ENCODE data around the gene IL5.

IL5 gene

GRCh38 chr5:132539716-132540115, 3.6 kb downstream of the IL5 start:
- Histone ChIP-seq H2BK15ac (ENCODE audit: low read length) (no peak overlapping the region), H4K91ac (ENCODE audit: low read depth, low read length, poor library complexity) (no peak overlapping the region), H4K8ac (ENCODE audit: low read depth, low read length) (no peak overlapping the region), H3K36me3 (replicated peaks in 1 of 2; ENCODE audit: control insufficient read depth in 2 of 2, insufficient read depth in 2 of 2, low read length in 2 of 2) (no peaks in the 10 kb centered on the region), H3K27ac (replicated peaks; ENCODE audit: low read length) (no peak overlapping the region), H2AFZ (ENCODE audit: low read length) (no peak overlapping the region), H3K9ac (ENCODE audit: low read depth, low read length, poor library complexity) (no peak overlapping the region), H3K9me3 (replicated peaks in 1 of 2; ENCODE audit: control insufficient read depth in 2 of 2, insufficient read depth in 1 of 2, low read depth in 1 of 2, low read length in 2 of 2) (peaks cover 0 to 4% of the 10 kb centered on the region in 2 donors), H2BK120ac (ENCODE audit: low read depth, low read length) (no peak overlapping the region), H3K4me3 (ENCODE audit: low read length in 2 of 2) (no peak overlapping the region), H2BK12ac (ENCODE audit: low read length) (no peak overlapping the region), H3K14ac (ENCODE audit: low read length) (no peak overlapping the region), H3K79me1 (ENCODE audit: low read depth, low read length) (no peaks in the 10 kb centered on the region), H2AK5ac (ENCODE audit: low read depth, low read length) (no peak overlapping the region), H3K4ac (ENCODE audit: low read length) (no peak overlapping the region), H3K18ac (ENCODE audit: low read length) (no peak overlapping the region), H3K23ac (ENCODE audit: low read depth, low read length, poor library complexity) (no peak overlapping the region), H3K27me3 (ENCODE audit: control insufficient read depth in 3 of 3, insufficient read depth in 3 of 3, low read depth in 1 of 3, low read length in 3 of 3) (peaks cover 0 to 46% (median 0%) of the 10 kb centered on the region in 3 experiments), H2BK5ac (ENCODE audit: low read length) (no peak overlapping the region), H3K4me2 (ENCODE audit: insufficient read depth, low read length, poor library complexity, severe bottlenecking) (no peak overlapping the region), H3K4me1 (ENCODE audit: control insufficient read depth in 2 of 2, insufficient read depth in 1 of 2, low read depth in 1 of 2, low read length in 2 of 2) (no peaks in the 10 kb centered on the region)
- no CpG with 5 or more reads among the region's 4 CpGs for WGBS, 2 donors (ENCODE audit: extremely low coverage in 2 of 2, insufficient read length in 2 of 2, insufficient replicate concordance in 1 of 2)
- DNase-seq (ENCODE audit: low spot score), result no peak

DNA sequence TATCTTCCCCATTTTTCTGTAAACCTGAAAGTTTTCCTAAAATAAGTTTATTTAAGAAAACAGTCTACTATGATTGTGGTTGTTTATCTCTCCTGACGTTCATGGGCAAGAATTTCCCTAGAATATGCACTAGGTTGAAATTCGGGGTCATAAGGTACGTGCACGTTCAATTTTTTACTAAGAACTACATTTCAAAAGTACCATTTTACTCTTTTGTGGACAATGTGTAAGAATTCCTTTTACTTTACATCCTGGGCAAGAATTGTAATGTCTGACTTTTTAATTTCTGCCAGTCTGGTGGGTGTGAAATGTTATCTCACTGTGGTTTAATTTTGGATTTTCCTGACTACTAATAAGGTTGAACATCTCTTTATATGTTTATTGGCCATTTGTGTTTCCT, 12.4 kb downstream of the IL5 start:
- no peak for DNase-seq (ENCODE audit: low spot score)
- Histone ChIP-seq H2BK5ac (ENCODE audit: low read length) (no peak overlapping the region), H2AK5ac (ENCODE audit: low read depth, low read length) (no peak overlapping the region), H3K79me1 (ENCODE audit: low read depth, low read length) (peaks cover 2% of the 10 kb centered on the region), H4K91ac (ENCODE audit: low read depth, low read length, poor library complexity) (no peak overlapping the region), H2AFZ (ENCODE audit: low read length) (no peak overlapping the region), H3K14ac (ENCODE audit: low read length) (no peak overlapping the region), H3K4me3 (ENCODE audit: low read length in 2 of 2) (no peak overlapping the region), H3K9me3 (replicated peaks in 1 of 2; ENCODE audit: control insufficient read depth in 2 of 2, insufficient read depth in 1 of 2, low read depth in 1 of 2, low read length in 2 of 2) (no peaks in the 10 kb centered on the region), H3K9ac (ENCODE audit: low read depth, low read length, poor library complexity) (no peak overlapping the region), H4K8ac (ENCODE audit: low read depth, low read length) (no peak overlapping the region), H3K23ac (ENCODE audit: low read depth, low read length, poor library complexity) (no peak overlapping the region), H3K18ac (ENCODE audit: low read length) (no peak overlapping the region), H3K4ac (ENCODE audit: low read length) (no peak overlapping the region), H3K27me3 (ENCODE audit: control insufficient read depth in 3 of 3, insufficient read depth in 3 of 3, low read depth in 1 of 3, low read length in 3 of 3) (peaks cover 0 to 30% (median 0%) of the 10 kb centered on the region in 3 experiments), H3K27ac (replicated peaks; ENCODE audit: low read length) (no peak overlapping the region), H2BK15ac (ENCODE audit: low read length) (no peak overlapping the region), H3K4me1 (ENCODE audit: control insufficient read depth in 2 of 2, insufficient read depth in 1 of 2, low read depth in 1 of 2, low read length in 2 of 2) (peaks cover 0 to 2% of the 10 kb centered on the region in 2 donors), H2BK120ac (ENCODE audit: low read depth, low read length) (no peak overlapping the region), H3K36me3 (replicated peaks in 1 of 2; ENCODE audit: control insufficient read depth in 2 of 2, insufficient read depth in 2 of 2, low read length in 2 of 2) (no peaks in the 10 kb centered on the region), H3K4me2 (ENCODE audit: insufficient read depth, low read length, poor library complexity, severe bottlenecking) (no peak overlapping the region), H2BK12ac (ENCODE audit: low read length) (no peak overlapping the region)
- no CpG with 5 or more reads among the region's 4 CpGs for WGBS, 2 donors (ENCODE audit: extremely low coverage in 2 of 2, insufficient read length in 2 of 2, insufficient replicate concordance in 1 of 2)

DNA sequence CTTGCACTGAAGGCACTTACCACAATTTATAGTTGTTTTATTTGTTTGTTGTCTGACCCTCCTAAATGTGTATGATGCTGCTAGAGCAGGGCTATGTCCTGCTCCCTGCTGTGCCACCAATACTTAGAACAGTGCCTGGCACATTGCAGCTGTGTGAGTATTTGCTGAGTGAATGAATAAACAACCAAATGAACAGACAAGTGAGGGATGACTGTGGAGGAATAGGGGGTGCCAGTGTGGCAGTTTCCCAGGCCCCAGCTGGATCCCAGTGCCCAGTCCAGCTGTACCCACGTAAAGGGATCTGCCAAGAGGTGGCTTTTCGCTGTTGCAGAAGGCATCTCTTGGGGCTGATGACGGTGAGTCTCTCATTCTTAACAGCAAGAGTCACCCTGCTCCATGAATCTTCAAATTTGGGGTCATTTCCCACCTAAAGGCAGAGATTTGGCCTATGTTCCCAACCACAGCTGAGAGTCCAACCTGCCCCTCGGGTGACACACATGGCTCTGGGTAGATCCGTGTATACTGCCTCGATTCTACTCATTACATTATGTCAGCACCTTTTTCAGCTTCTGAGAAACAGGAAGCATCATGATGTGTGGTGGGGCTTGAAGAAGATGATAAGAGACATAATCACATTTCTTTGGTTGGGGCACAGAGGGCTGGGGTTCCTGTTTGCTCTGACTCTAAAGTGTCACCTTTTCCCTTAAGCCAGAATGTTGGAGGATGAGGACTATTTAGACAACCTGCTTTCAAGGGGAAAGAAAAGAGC, 14.3 kb downstream of the IL5 start:
- no peak overlapping the region for H2BK15ac ChIP-seq (ENCODE audit: low read length)
- H3K4me2 ChIP-seq (ENCODE audit: insufficient read depth, low read length, poor library complexity, severe bottlenecking), result no peak overlapping the region
- H2AFZ ChIP-seq (ENCODE audit: low read length), result no peak overlapping the region
- no peak overlapping the region for H4K8ac ChIP-seq (ENCODE audit: low read depth, low read length)
- H3K27ac ChIP-seq (replicated peaks; ENCODE audit: low read length), result no peak overlapping the region
- H3K79me1 ChIP-seq (ENCODE audit: low read depth, low read length), result peaks cover 2% of the 10 kb centered on the region
- no peak for DNase-seq (ENCODE audit: low spot score)
- H2BK12ac ChIP-seq (ENCODE audit: low read length), result no peak overlapping the region
- H3K18ac ChIP-seq (ENCODE audit: low read length), result no peak overlapping the region
- no peak overlapping the region for H3K9ac ChIP-seq (ENCODE audit: low read depth, low read length, poor library complexity)
- WGBS, 2 donors (ENCODE audit: extremely low coverage in 2 of 2, insufficient read length in 2 of 2, insufficient replicate concordance in 1 of 2), result no CpG with 5 or more reads among the region's 6 CpGs
- peaks cover 0 to 29% (median 0%) of the 10 kb centered on the region in 3 experiments for H3K27me3 ChIP-seq (ENCODE audit: control insufficient read depth in 3 of 3, insufficient read depth in 3 of 3, low read depth in 1 of 3, low read length in 3 of 3)
- no peaks in the 10 kb centered on the region for H3K9me3 ChIP-seq (replicated peaks in 1 of 2; ENCODE audit: control insufficient read depth in 2 of 2, insufficient read depth in 1 of 2, low read depth in 1 of 2, low read length in 2 of 2)
- H3K4me3 ChIP-seq (ENCODE audit: low read length in 2 of 2), result no peak overlapping the region
- no peak overlapping the region for H4K91ac ChIP-seq (ENCODE audit: low read depth, low read length, poor library complexity)
- peaks cover 0 to 2% of the 10 kb centered on the region in 2 donors for H3K4me1 ChIP-seq (ENCODE audit: control insufficient read depth in 2 of 2, insufficient read depth in 1 of 2, low read depth in 1 of 2, low read length in 2 of 2)
- no peak overlapping the region for H2BK5ac ChIP-seq (ENCODE audit: low read length)
- no peak overlapping the region for H2AK5ac ChIP-seq (ENCODE audit: low read depth, low read length)
- H3K36me3 ChIP-seq (replicated peaks in 1 of 2; ENCODE audit: control insufficient read depth in 2 of 2, insufficient read depth in 2 of 2, low read length in 2 of 2), result no peaks in the 10 kb centered on the region
- no peak overlapping the region for H3K23ac ChIP-seq (ENCODE audit: low read depth, low read length, poor library complexity)
- H3K14ac ChIP-seq (ENCODE audit: low read length), result no peak overlapping the region
- no peak overlapping the region for H2BK120ac ChIP-seq (ENCODE audit: low read depth, low read length)
- no peak overlapping the region for H3K4ac ChIP-seq (ENCODE audit: low read length)

- H3K4me2 ChIP-seq (ENCODE audit: insufficient read depth, low read length, poor library complexity, severe bottlenecking), result no peak overlapping the region
- H2BK5ac ChIP-seq (ENCODE audit: low read length), result no peak overlapping the region
- H3K9me3 ChIP-seq (replicated peaks in 1 of 2; ENCODE audit: control insufficient read depth in 2 of 2, insufficient read depth in 1 of 2, low read depth in 1 of 2, low read length in 2 of 2), result no peaks in the 10 kb centered on the region
- no peak overlapping the region for H2BK120ac ChIP-seq (ENCODE audit: low read depth, low read length)
- H3K79me1 ChIP-seq (ENCODE audit: low read depth, low read length), result peaks cover 2% of the 10 kb centered on the region
- H4K91ac ChIP-seq (ENCODE audit: low read depth, low read length, poor library complexity), result no peak overlapping the region
- no peak for DNase-seq (ENCODE audit: low spot score)
- H4K8ac ChIP-seq (ENCODE audit: low read depth, low read length), result no peak overlapping the region
- H3K27me3 ChIP-seq (ENCODE audit: control insufficient read depth in 3 of 3, insufficient read depth in 3 of 3, low read depth in 1 of 3, low read length in 3 of 3), result peaks cover 0 to 29% (median 0%) of the 10 kb centered on the region in 3 experiments
- WGBS, 2 donors (ENCODE audit: extremely low coverage in 2 of 2, insufficient read length in 2 of 2, insufficient replicate concordance in 1 of 2), result no CpG with 5 or more reads among the region's 2 CpGs
- H3K4ac ChIP-seq (ENCODE audit: low read length), result no peak overlapping the region
- H3K9ac ChIP-seq (ENCODE audit: low read depth, low read length, poor library complexity), result no peak overlapping the region
- no peaks in the 10 kb centered on the region for H3K36me3 ChIP-seq (replicated peaks in 1 of 2; ENCODE audit: control insufficient read depth in 2 of 2, insufficient read depth in 2 of 2, low read length in 2 of 2)
- H3K27ac ChIP-seq (replicated peaks; ENCODE audit: low read length), result no peak overlapping the region
- no peak overlapping the region for H2AK5ac ChIP-seq (ENCODE audit: low read depth, low read length)
- H3K4me1 ChIP-seq (ENCODE audit: control insufficient read depth in 2 of 2, insufficient read depth in 1 of 2, low read depth in 1 of 2, low read length in 2 of 2), result peaks cover 0 to 2% of the 10 kb centered on the region in 2 donors
- no peak overlapping the region for H2BK12ac ChIP-seq (ENCODE audit: low read length)
- H3K23ac ChIP-seq (ENCODE audit: low read depth, low read length, poor library complexity), result no peak overlapping the region
- H3K18ac ChIP-seq (ENCODE audit: low read length), result no peak overlapping the region
- H3K14ac ChIP-seq (ENCODE audit: low read length), result no peak overlapping the region
- H3K4me3 ChIP-seq (ENCODE audit: low read length in 2 of 2), result no peak overlapping the region
- no peak overlapping the region for H2BK15ac ChIP-seq (ENCODE audit: low read length)
- H2AFZ ChIP-seq (ENCODE audit: low read length), result no peak overlapping the region
Measured at GRCh38 chr5:132528021-132528420, 15.3 kb downstream of the IL5 start.

All from neuronal stem cell (in vitro differentiated cells).